ENCODE data around the gene OR6M1. TPM values are rescaled to one million over a fixed set of nuclear protein-coding genes. Genes with fewer than 3 reads are reported as not detected.

OR6M1 gene
- total and polyA plus RNA-seq, 2 of the 13 experiments (the other 11 are each of a cell fraction or from before 2014, with no cell fraction given), result not detected

DNA sequence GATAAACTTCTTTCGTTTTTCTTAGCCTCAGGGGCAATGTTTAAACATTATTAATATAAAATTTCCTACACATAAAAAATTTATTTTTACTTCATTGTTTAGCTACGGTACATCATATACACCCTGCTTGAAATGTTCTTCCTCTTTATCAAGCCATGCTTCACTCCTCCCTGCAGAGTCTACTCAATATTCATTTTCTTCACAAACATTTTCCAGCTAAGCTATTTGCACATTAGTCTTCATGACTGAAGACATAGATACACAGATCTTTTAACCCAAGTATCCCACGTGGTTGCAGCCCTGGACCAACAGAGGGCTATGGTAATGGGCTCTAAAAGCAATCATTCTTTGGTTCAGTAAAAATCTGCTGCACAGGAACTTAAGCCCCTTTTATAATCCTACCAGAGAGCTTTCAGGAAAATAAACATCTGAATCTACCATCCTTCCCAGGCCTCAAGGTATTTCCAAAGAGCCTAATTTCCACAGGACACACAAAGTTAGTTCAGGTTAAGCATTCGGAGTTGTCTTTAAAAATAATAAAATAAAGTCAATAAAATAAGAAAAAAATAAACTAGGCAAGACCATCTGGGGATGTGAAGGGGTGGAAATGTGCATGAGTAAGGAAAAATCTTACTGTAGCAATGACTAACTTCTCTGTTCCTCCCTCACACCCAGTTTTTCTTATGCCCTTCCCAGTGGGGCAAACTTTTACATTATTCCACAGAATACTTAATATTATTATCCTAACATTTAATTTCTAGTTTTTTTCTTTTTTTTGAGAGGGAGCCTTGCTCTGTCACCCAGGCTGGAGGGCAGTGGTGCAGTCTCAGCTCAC lies 30.2 kb downstream of the OR6M1 start:
- under 1% methylated on average over 4 of the region's 4 CpGs for WGBS (ENCODE audit: low lambda C conversion rate)
- CTCF ChIA-PET (ENCODE audit: low intra/inter-chr PET ratio, low total read pairs), result no interaction called here

More for the DNA sequence above, 30.2 kb downstream of the OR6M1 start:
- Histone ChIP-seq H3K9ac (ENCODE audit: insufficient read depth, low read depth, low read length) (no peak overlapping the region), H3K79me2 (ENCODE audit: insufficient read depth, low read length) (no peaks in the 10 kb centered on the region), H4K20me1 (ENCODE audit: insufficient read depth, low read length) (no peaks in the 10 kb centered on the region), H3K27ac (ENCODE audit: extremely low read length, insufficient read depth, low read length) (no peak overlapping the region), H3K36me3 (replicated peaks in 1 of 2; ENCODE audit: control insufficient read depth in 1 of 2, insufficient read depth in 2 of 2, low read length in 2 of 2) (no peaks in the 10 kb centered on the region), H2AFZ (ENCODE audit: low read length) (no peak overlapping the region), H3K27me3 (ENCODE audit: control insufficient read depth in 1 of 2, insufficient read depth in 2 of 2, low read length in 2 of 2) (no peaks in the 10 kb centered on the region), H3K9me3 (ENCODE audit: low read length) (no peaks in the 10 kb centered on the region), H3K4me1 (ENCODE audit: insufficient read depth, low read length) (no peaks in the 10 kb centered on the region), H3K4me3 (replicated peaks in 1 of 3; ENCODE audit: insufficient read depth in 1 of 3, low read depth in 2 of 3, low read length in 3 of 3) (no peak overlapping the region), H3K4me2 (ENCODE audit: low read depth, low read length) (no peak overlapping the region)
- in situ Hi-C loops (cut with HindIII; ENCODE audit: extremely low pct_ligation_motif_present, low pct_unique_long_range_greater_than_20kb) (no loop called here), intact Hi-C loops (cut with micrococcal nuclease; ENCODE audit: unreplicated experiment) (no loop called here)
- DNase-seq (ENCODE audit: low spot score), result no peak
- no TSS peak for BruUV-seq (replicated peaks)
- TF ChIP-seq RBFOX2 (IDR thresholded peaks at IDR 0.05; ENCODE audit: low read depth, low read length) (no peak), ZNF496 (CRISPR knock-in tag; IDR thresholded peaks at IDR 0.05; ENCODE audit: insufficient replicate concordance) (no peak), JUNB (CRISPR knock-in tag; IDR thresholded peaks at IDR 0.05; ENCODE audit: borderline replicate concordance) (no peak), CCAR2 (optimal IDR thresholded peaks at IDR 0.05; ENCODE audit: low read depth, low read length) (no peak), THAP11 (CRISPR knock-in tag; IDR thresholded peaks at IDR 0.05) (no peak), ZNF564 (CRISPR knock-in tag; IDR thresholded peaks at IDR 0.05) (no peak), JUND (CRISPR knock-in tag; IDR thresholded peaks at IDR 0.05) (no peak), NCOR1 (IDR thresholded peaks at IDR 0.05; ENCODE audit: borderline replicate concordance, low read length) (no peak), NAIF1 (CRISPR knock-in tag; IDR thresholded peaks at IDR 0.05; ENCODE audit: borderline replicate concordance) (no peak)
- TF ChIP-seq, protein P1, sequence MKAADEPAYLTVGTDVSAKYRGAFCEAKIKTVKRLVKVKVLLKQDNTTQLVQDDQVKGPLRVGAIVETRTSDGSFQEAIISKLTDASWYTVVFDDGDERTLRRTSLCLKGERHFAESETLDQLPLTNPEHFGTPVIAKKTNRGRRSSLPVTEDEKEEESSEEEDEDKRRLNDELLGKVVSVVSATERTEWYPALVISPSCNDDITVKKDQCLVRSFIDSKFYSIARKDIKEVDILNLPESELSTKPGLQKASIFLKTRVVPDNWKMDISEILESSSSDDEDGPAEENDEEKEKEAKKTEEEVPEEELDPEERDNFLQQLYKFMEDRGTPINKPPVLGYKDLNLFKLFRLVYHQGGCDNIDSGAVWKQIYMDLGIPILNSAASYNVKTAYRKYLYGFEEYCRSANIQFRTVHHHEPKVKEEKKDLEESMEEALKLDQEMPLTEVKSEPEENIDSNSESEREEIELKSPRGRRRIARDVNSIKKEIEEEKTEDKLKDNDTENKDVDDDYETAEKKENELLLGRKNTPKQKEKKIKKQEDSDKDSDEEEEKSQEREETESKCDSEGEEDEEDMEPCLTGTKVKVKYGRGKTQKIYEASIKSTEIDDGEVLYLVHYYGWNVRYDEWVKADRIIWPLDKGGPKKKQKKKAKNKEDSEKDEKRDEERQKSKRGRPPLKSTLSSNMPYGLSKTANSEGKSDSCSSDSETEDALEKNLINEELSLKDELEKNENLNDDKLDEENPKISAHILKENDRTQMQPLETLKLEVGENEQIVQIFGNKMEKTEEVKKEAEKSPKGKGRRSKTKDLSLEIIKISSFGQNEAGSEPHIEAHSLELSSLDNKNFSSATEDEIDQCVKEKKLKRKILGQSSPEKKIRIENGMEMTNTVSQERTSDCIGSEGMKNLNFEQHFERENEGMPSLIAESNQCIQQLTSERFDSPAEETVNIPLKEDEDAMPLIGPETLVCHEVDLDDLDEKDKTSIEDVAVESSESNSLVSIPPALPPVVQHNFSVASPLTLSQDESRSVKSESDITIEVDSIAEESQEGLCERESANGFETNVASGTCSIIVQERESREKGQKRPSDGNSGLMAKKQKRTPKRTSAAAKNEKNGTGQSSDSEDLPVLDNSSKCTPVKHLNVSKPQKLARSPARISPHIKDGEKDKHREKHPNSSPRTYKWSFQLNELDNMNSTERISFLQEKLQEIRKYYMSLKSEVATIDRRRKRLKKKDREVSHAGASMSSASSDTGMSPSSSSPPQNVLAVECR (CRISPR knock-in tag; IDR thresholded peaks at IDR 0.05; ENCODE audit: borderline replicate concordance), result no peak
- TF ChIP-seq, protein P2, sequence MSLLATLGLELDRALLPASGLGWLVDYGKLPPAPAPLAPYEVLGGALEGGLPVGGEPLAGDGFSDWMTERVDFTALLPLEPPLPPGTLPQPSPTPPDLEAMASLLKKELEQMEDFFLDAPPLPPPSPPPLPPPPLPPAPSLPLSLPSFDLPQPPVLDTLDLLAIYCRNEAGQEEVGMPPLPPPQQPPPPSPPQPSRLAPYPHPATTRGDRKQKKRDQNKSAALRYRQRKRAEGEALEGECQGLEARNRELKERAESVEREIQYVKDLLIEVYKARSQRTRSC (CRISPR knock-in tag; IDR thresholded peaks at IDR 0.05; ENCODE audit: low read depth), result no peak
- TF ChIP-seq, protein P3, sequence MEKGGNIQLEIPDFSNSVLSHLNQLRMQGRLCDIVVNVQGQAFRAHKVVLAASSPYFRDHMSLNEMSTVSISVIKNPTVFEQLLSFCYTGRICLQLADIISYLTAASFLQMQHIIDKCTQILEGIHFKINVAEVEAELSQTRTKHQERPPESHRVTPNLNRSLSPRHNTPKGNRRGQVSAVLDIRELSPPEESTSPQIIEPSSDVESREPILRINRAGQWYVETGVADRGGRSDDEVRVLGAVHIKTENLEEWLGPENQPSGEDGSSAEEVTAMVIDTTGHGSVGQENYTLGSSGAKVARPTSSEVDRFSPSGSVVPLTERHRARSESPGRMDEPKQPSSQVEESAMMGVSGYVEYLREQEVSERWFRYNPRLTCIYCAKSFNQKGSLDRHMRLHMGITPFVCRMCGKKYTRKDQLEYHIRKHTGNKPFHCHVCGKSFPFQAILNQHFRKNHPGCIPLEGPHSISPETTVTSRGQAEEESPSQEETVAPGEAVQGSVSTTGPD (CRISPR knock-in tag; IDR thresholded peaks at IDR 0.05), result no peak
- no peak for ATAC-seq
- POLR2A ChIA-PET, result no interaction called here
- FAIRE-seq, result no peak

All from HepG2 (cell line).